Mesenchymal stem cell (in vitro differentiated cells and primary cell): ENCODE results near the gene CYBRD1. TPM values are rescaled to one million over a fixed set of nuclear protein-coding genes. Genes with fewer than 3 reads are reported as not detected.

Experiments
- DNase-seq: peaks from one replicate; pipeline ENCODE4 v3.0.0-alpha.2; 2013
- H2AFZ ChIP-seq: one replicate; pipeline ENCODE4 v1.6.1; 2013; ENCODE audit warnings: low read depth, mild to moderate bottlenecking, control low read depth, inconsistent platforms, low read length, moderate library complexity
- H2AK5ac ChIP-seq: 2 replicates; pipeline ENCODE4 v1.6.1; 2013; ENCODE audit warnings: low read length, moderate library complexity, mild to moderate bottlenecking, inconsistent platforms; ENCODE audit not compliant: severe bottlenecking
- H2BK120ac ChIP-seq: one replicate; pipeline ENCODE4 v1.6.1; 2013; ENCODE audit warnings: low read depth, mild to moderate bottlenecking, inconsistent platforms, low read length, moderate library complexity
- H2BK12ac ChIP-seq, 2 experiments: one replicate each; pipeline ENCODE4 v1.6.1; 2013; ENCODE audit warnings: inconsistent platforms in 2 of 2, low read length in 2 of 2, mild to moderate bottlenecking in 2 of 2, moderate library complexity in 2 of 2, control low read depth in 1 of 2
- H2BK15ac ChIP-seq: one replicate; pipeline ENCODE4 v1.6.1; 2013; ENCODE audit warnings: mild to moderate bottlenecking, low read depth, inconsistent platforms; ENCODE audit not compliant: poor library complexity, severe bottlenecking
- H2BK5ac ChIP-seq: 2 replicates; pipeline ENCODE4 v1.6.1; 2013; ENCODE audit warnings: low read depth, mild to moderate bottlenecking, low read length, control low read depth, inconsistent platforms; ENCODE audit not compliant: poor library complexity, severe bottlenecking
- H3K14ac ChIP-seq, 2 experiments: one replicate each; pipeline ENCODE4 v1.6.1; 2013; ENCODE audit warnings: inconsistent platforms in 2 of 2, low read length in 2 of 2, control low read depth in 1 of 2, mild to moderate bottlenecking in 1 of 2, moderate library complexity in 1 of 2
- H3K18ac ChIP-seq, 2 experiments: one replicate each; pipeline ENCODE4 v1.6.1; 2013; ENCODE audit warnings: inconsistent platforms in 2 of 2, low read length in 2 of 2, control low read depth in 1 of 2, low read depth in 1 of 2, mild to moderate bottlenecking in 1 of 2
- H3K23ac ChIP-seq, 2 experiments: one replicate each; pipeline ENCODE4 v1.6.1; 2013; ENCODE audit warnings: inconsistent platforms in 2 of 2, low read length in 2 of 2, mild to moderate bottlenecking in 2 of 2, moderate library complexity in 2 of 2, control low read depth in 1 of 2
- H3K27ac ChIP-seq: 2 replicates; pipeline ENCODE4 v1.5.1; 2013; ENCODE audit warnings: mild to moderate bottlenecking, moderate library complexity, low read length, control low read depth, inconsistent platforms; ENCODE audit not compliant: poor library complexity, severe bottlenecking
- H3K27me3 ChIP-seq, 2 experiments: 2 replicates each; pipeline versions ENCODE4 v1.6.1 to v1.7.0; 2013; ENCODE audit warnings: low read length in 2 of 2, mild to moderate bottlenecking in 2 of 2, moderate library complexity in 2 of 2, control low read depth in 1 of 2, inconsistent platforms in 1 of 2; ENCODE audit not compliant: control insufficient read depth in 1 of 2, insufficient read depth in 1 of 2
- H3K36me3 ChIP-seq, 2 experiments: 2 replicates each; pipeline versions ENCODE4 v1.6.1 to v1.7.0; 2013; ENCODE audit warnings: low read length in 2 of 2, control low read depth in 1 of 2, inconsistent platforms in 1 of 2, low read depth in 1 of 2, mild to moderate bottlenecking in 1 of 2; ENCODE audit not compliant: insufficient read depth in 2 of 2, control insufficient read depth in 1 of 2
- H3K4ac ChIP-seq, 2 experiments: one replicate each; pipeline ENCODE4 v1.6.1; 2013; ENCODE audit warnings: inconsistent platforms in 2 of 2, low read length in 2 of 2, mild to moderate bottlenecking in 2 of 2, moderate library complexity in 2 of 2, control low read depth in 1 of 2, low read depth in 1 of 2
- H3K4me1 ChIP-seq: 2 replicates; pipeline ENCODE4 v1.6.1; 2013; ENCODE audit warnings: low read depth, low read length, control low read depth; ENCODE audit not compliant: control insufficient read depth, insufficient read depth
- H3K4me2 ChIP-seq: 2 replicates; pipeline ENCODE4 v1.6.1; 2013; ENCODE audit warnings: low read length, mild to moderate bottlenecking, inconsistent platforms; ENCODE audit not compliant: poor library complexity, severe bottlenecking
- H3K4me3 ChIP-seq, 2 experiments: 2 replicates each; pipeline versions ENCODE4 v1.5.1 to v1.7.0; 2013; ENCODE audit warnings: low read length in 2 of 2, mild to moderate bottlenecking in 2 of 2, control low read depth in 1 of 2, low read depth in 1 of 2; ENCODE audit not compliant: insufficient read depth in 1 of 2
- H3K79me1 ChIP-seq: replicated peaks from 2 replicates; pipeline ENCODE4 v1.6.1; 2013; ENCODE audit warnings: mild to moderate bottlenecking, control low read depth, low read length, inconsistent platforms; ENCODE audit not compliant: poor library complexity, severe bottlenecking
- H3K9ac ChIP-seq: 2 replicates; pipeline ENCODE4 v1.7.0; 2013; ENCODE audit warnings: mild to moderate bottlenecking, low read length, moderate library complexity
- H3K9me3 ChIP-seq: 2 replicates; pipeline ENCODE4 v1.7.0; 2013; ENCODE audit warnings: mild to moderate bottlenecking, low read length; ENCODE audit not compliant: control insufficient read depth
- H4K8ac ChIP-seq: one replicate; pipeline ENCODE4 v1.6.1; 2013; ENCODE audit warnings: inconsistent platforms, mild to moderate bottlenecking, low read length, moderate library complexity
- H4K91ac ChIP-seq: one replicate; pipeline ENCODE4 v1.6.1; 2013; ENCODE audit warnings: mild to moderate bottlenecking, low read length, inconsistent platforms
- WGBS: methylation state at CpG from one replicate; pipeline ENCODE4 v1.1.7; 2013; ENCODE audit warnings: mixed read lengths; 5-methylcytosine and 5-hydroxymethylcytosine counted together
- small RNA-seq: library from polyadenylated mRNA; stranded (forward); fragments of <200 nt; extraction: miRNeasy Mini kit (QIAGEN cat#:217004); gene quantifications from one replicate; pipeline ENCODE3, GENCODE V24; 2013; ENCODE audit warnings: low read depth

CYBRD1 gene

GRCh38 chr2:171598713-171599319, 76.5 kb downstream of the CYBRD1 start:
- no peak overlapping the region for H3K4me3 ChIP-seq
- H3K4me2 ChIP-seq = no peak overlapping the region
- no peak overlapping the region for H4K8ac ChIP-seq
- peak overlapping the region; percentile 53 for H3K9ac ChIP-seq
- H2BK12ac ChIP-seq = no peak overlapping the region
- no peaks in the 10 kb centered on the region for H3K9me3 ChIP-seq
- H3K14ac ChIP-seq = no peak overlapping the region
- H3K36me3 ChIP-seq = no peaks in the 10 kb centered on the region
- H2AFZ ChIP-seq = no peak overlapping the region
- no peak overlapping the region for H2BK120ac ChIP-seq
- H2BK15ac ChIP-seq = no peak overlapping the region
- H2AK5ac ChIP-seq = no peak overlapping the region
- H4K91ac ChIP-seq = no peak overlapping the region
- H3K27me3 ChIP-seq = no peaks in the 10 kb centered on the region
- 47% methylated on average over 3 of the region's 7 CpGs for WGBS
- no peak overlapping the region for H2BK5ac ChIP-seq
- H3K23ac ChIP-seq = no peak overlapping the region
- no peak overlapping the region for H3K27ac ChIP-seq
- no peak overlapping the region for H3K18ac ChIP-seq
- H3K4ac ChIP-seq = no peak overlapping the region
- peak; percentile 76 for DNase-seq
- peaks cover 4% of the 10 kb centered on the region for H3K4me1 ChIP-seq
- peaks cover 1% of the 10 kb centered on the region for H3K79me1 ChIP-seq

GRCh38 chr2:171600126-171600525, 77.9 kb downstream of the CYBRD1 start:
- H3K9ac ChIP-seq = no peak overlapping the region
- H3K23ac ChIP-seq = no peak overlapping the region
- H3K36me3 ChIP-seq = no peaks in the 10 kb centered on the region
- H3K18ac ChIP-seq = no peak overlapping the region
- H3K4ac ChIP-seq = no peak overlapping the region
- H3K27ac ChIP-seq = no peak overlapping the region
- peaks cover 4% of the 10 kb centered on the region for H3K4me1 ChIP-seq
- H3K4me2 ChIP-seq = no peak overlapping the region
- no peaks in the 10 kb centered on the region for H3K9me3 ChIP-seq
- no peak overlapping the region for H3K14ac ChIP-seq
- no peak overlapping the region for H2BK5ac ChIP-seq
- no peak for DNase-seq
- H3K4me3 ChIP-seq = no peak overlapping the region
- peaks cover 1% of the 10 kb centered on the region for H3K79me1 ChIP-seq
- no peak overlapping the region for H2AFZ ChIP-seq
- H4K8ac ChIP-seq = no peak overlapping the region
- no peak overlapping the region for H2BK15ac ChIP-seq
- H2BK120ac ChIP-seq = no peak overlapping the region
- no peak overlapping the region for H2BK12ac ChIP-seq
- H3K27me3 ChIP-seq = peaks cover 0 to 2% of the 10 kb centered on the region in 2 experiments
- no peak overlapping the region for H4K91ac ChIP-seq
- H2AK5ac ChIP-seq = no peak overlapping the region

- Histone ChIP-seq H3K18ac (peak overlapping the region in 1 of 2 experiments; percentile 21), H2AFZ (no peak overlapping the region), H4K8ac (no peak overlapping the region), H4K91ac (no peak overlapping the region), H3K27ac (no peak overlapping the region), H3K9me3 (no peaks in the 10 kb centered on the region), H2BK5ac (no peak overlapping the region), H3K36me3 (no peaks in the 10 kb centered on the region), H2BK120ac (no peak overlapping the region), H2BK12ac (no peak overlapping the region), H3K4me3 (no peak overlapping the region), H3K14ac (no peak overlapping the region), H2BK15ac (no peak overlapping the region), H3K9ac (no peak overlapping the region), H3K4me2 (no peak overlapping the region), H2AK5ac (no peak overlapping the region), H3K4ac (no peak overlapping the region), H3K23ac (no peak overlapping the region), H3K79me1 (no peaks in the 10 kb centered on the region), H3K27me3 (peaks cover 0 to 6% of the 10 kb centered on the region in 2 experiments), H3K4me1 (no peaks in the 10 kb centered on the region)
- no peak for DNase-seq
- WGBS = 72% methylated on average over 2 of the region's 5 CpGs
Observed at GRCh38 chr2:171602352-171602751, 80.1 kb downstream of the CYBRD1 start.

Small RNA genes within 50 kb of the gene (small RNA-seq; reads per million reads assigned to genes)
- gene AC007969.2 (not detected), gene RPL21P38 (not detected)
